GM10248 (cell line): ENCODE data around the gene HPX.

Experiments used
- CTCF ChIA-PET: fragments of 300-600 bp; sonication (Branson Sonifier 250); formaldehyde crosslinking; extraction: SDS; loops from one replicate; lab custom pipeline; 2021; ENCODE audit warnings: antibody characterized with exemption; lab: Yijun Ruan, JAX
- POLR2A ChIA-PET: fragments of 350-650 bp; sonication (Branson Sonifier 250); formaldehyde crosslinking; extraction: SDS; loops from one replicate; lab custom pipeline; 2020; ENCODE audit warnings: antibody characterized with exemption; lab: Yijun Ruan, JAX
- DNase-seq: peaks from one replicate; pipeline ENCODE4 v3.0.0; 2012; ENCODE audit errors: extremely low spot score
- CTCF ChIP-seq: IDR thresholded peaks from 2 replicates; pipeline ENCODE4 v1.5.1; 2012; ENCODE audit warnings: mild to moderate bottlenecking, low read depth; ENCODE audit errors: extremely low read depth, missing control alignments, control extremely low read depth

The HPX gene

GRCh38 chr11:6473451-6474412 lies 32.9 kb upstream of the HPX start, which contains the start of gene TRIM3:
Gene TRIM3, minus strand, starts transcription at chr11:6473941. Its CDS starts 8,246 bp downstream, at chr11:6465695.
- TF ChIP-seq CTCF, result no peak
- ChIA-PET CTCF (interaction anchor here (1.1 to 4.3 kb wide), 3 partner anchors 17 to 95 kb away, joined by 3 to 23 read pairs (median 15); no protein-coding TSS in a partner anchor), POLR2A (no interaction called here)
- peak; percentile 94 for DNase-seq

DNA sequence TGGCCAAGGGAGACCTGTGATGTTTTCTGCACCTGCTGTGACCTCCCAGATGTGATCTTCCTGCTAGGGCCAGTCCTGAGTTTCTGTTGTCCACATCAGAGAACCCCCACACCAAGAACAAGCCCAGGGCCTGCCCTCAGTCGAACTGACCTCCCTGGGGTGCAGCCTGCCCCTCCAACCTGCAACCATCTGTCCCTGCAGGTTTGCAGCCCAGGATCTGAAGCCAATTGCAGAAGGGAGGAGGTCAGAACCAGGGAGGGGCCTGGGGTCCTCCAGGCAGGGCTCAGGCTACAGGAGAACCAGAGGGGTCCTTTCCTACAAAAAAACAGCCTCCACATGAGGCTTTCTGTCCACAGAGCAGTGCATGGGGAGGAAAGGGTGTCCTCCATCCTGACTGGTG lies 32.1 kb upstream of the HPX start:
- no peak for TF ChIP-seq CTCF
- no peak for DNase-seq
- ChIA-PET POLR2A (no interaction called here), CTCF (interaction anchor here (1.1 to 4.3 kb wide), 3 partner anchors 16 to 94 kb away, joined by 3 to 23 read pairs (median 15); no protein-coding TSS in a partner anchor)

DNA sequence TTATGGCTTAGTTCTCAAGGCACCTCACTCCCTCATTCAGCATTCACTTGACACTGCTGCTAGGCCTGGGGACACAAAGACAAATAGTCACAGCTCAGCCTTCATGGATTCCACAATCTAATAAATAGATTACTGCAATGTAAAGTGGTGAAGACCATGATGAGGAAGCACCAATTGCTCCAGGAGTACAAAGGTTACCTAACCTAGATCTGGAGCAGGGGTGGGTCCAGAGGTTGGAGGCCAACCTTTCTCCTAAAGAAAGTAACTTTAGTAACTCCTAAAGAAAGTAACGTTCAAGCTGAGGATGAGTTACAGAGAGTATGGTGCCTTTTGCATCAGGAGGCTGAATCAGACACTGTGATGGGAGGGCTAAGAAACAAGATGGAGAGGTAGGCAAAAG lies 28.8 kb upstream of the HPX start:
- ChIA-PET POLR2A (interaction anchor here (1.0 kb wide), 2 partner anchors 12 to 90 kb away, joined by 3 to 4 read pairs; partner anchors contain the start of genes ARFIP2 and TIMM10B), CTCF (interaction anchor here (1.1 to 4.1 kb wide), 4 partner anchors 17 to 107 kb away, joined by 3 to 25 read pairs (median 6); no protein-coding TSS in a partner anchor)
- DNase-seq, result no peak
- no peak for TF ChIP-seq CTCF

DNA sequence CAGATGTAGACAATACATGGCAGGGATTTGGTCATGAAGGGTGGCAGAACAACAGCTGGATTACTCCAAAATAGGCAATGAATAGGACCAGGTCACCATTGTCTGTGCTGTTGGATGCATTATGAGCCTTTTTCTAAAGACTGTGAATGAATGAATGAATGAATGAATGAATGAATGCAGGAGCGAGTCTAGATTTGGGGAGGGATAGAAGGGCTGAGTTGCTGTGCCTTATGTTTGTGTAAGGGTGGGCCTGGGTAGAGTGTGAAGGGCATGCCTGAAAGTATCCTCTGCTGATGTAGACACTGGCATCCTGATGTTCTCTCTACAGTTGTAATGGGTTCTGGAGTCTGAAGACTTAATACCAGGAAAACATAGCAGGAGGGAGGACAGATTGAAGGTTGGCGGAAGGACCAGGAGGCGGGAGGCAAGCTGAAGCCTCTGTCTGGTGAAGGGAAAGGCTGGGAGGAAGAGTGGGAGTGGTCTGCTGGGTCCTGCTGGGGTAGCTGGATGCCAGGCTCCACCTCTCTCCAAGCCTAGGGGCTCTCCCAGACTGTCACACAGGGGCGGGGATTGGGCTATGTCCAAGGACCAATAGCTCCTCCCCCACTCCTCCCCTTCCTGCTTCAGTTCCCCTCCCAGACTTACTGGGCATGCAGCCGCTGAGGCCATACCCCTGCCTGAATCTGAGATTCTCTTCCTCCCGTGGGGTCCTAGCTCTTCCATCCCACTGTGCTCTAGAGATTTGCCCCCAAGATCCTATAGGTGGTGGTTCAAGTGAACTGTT lies 28.1 kb upstream of the HPX start:
- peak; percentile 74 for DNase-seq
- no peak for TF ChIP-seq CTCF
- CTCF ChIA-PET, result interaction anchor here (1.1 to 4.1 kb wide), 5 partner anchors 13 to 106 kb away, joined by 3 to 25 read pairs (median 6); partner anchors contain the start of genes ARFIP2 and TIMM10B
- POLR2A ChIA-PET, result interaction anchor here (1.0 kb wide), 2 partner anchors 12 to 90 kb away, joined by 3 to 4 read pairs; partner anchors contain the start of genes ARFIP2 and TIMM10B

GRCh38 chr11:6459099-6459450 lies 18.3 kb upstream of the HPX start:
- POLR2A ChIA-PET, result no interaction called here
- DNase-seq, result no peak
- CTCF ChIA-PET, result interaction anchor here (1.5 to 4.7 kb wide), 3 partner anchors 15 to 80 kb away, joined by 4 to 16 read pairs (median 14); no protein-coding TSS in a partner anchor

More at GRCh38 chr11:6459099-6459450, 18.3 kb upstream of the HPX start:
- TF ChIP-seq CTCF, result no peak
